ENCODE measurements around the gene CHIA.

The CHIA gene

DNA sequence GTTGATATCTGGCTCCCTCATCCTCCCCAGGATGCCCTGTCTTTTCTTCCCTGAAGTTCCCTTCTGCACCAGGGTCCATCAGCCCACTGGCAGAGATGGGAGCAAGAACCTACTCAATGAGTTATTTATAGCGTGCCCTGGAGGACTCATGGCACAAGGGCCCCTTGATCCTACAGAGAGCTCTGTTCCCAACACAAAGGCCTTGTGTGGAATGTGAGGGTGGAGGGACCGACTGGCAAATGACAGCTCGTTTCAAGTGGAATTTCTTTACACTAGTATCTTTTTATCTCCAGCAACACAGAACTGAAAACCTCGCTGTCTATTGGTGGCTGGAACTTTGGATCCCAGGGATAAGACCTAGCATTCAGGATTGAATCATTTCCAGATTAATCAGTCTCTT lies 40.7 kb upstream of the CHIA start:
- Histone ChIP-seq H3K9ac (no peak overlapping the region), H3K36me3 (ENCODE audit: insufficient read depth) (no peaks in the 10 kb centered on the region), H3K4me3 (IDR thresholded peaks at IDR 0.05; ENCODE audit: insufficient read depth, low read depth, low read length) (no peak overlapping the region), H3K27ac (no peak overlapping the region), H3K4me1 (ENCODE audit: low read depth, poor library complexity, severe bottlenecking) (no peaks in the 10 kb centered on the region), H3K27me3 (ENCODE audit: insufficient read depth, low read depth) (no peaks in the 10 kb centered on the region), H3K79me2 (ENCODE audit: insufficient read depth, low read depth) (no peaks in the 10 kb centered on the region), H3K4me2 (no peak overlapping the region), H2AFZ (ENCODE audit: low read depth) (no peak overlapping the region), H4K20me1 (ENCODE audit: insufficient read depth) (no peaks in the 10 kb centered on the region)
- no peak for TF ChIP-seq CTCF (conservative IDR thresholded peaks at IDR 0.05; ENCODE audit: low read depth, low read length)

DNA sequence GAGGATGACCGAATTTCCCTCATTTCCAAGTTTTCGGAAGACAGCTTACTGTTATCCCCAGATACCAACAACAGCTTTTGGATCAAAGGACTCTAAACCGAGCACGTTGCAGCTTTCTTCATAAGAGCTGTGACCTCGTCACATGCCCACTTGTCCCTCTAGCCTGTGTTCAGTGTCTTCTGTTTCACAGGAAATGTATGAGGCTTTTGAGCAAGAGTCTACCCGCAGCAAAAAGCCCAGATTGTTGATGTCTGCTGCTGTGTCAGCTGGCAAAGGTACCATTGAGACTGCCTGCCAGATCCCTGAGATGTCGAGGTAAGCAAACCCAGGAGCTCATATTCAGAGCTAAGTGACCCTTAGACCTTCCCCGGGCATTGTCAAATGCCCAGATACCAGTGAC lies 39.1 kb upstream of the CHIA start:
- H3K4me1 ChIP-seq (ENCODE audit: low read depth, poor library complexity, severe bottlenecking) = no peaks in the 10 kb centered on the region
- H3K9ac ChIP-seq = no peak overlapping the region
- no peaks in the 10 kb centered on the region for H3K79me2 ChIP-seq (ENCODE audit: insufficient read depth, low read depth)
- H3K36me3 ChIP-seq (ENCODE audit: insufficient read depth) = no peaks in the 10 kb centered on the region
- H3K4me2 ChIP-seq = no peak overlapping the region
- TF ChIP-seq CTCF (conservative IDR thresholded peaks at IDR 0.05; ENCODE audit: low read depth, low read length) = no peak
- H3K27ac ChIP-seq = no peak overlapping the region
- H4K20me1 ChIP-seq (ENCODE audit: insufficient read depth) = no peaks in the 10 kb centered on the region
- no peak overlapping the region for H2AFZ ChIP-seq (ENCODE audit: low read depth)
- no peak overlapping the region for H3K4me3 ChIP-seq (IDR thresholded peaks at IDR 0.05; ENCODE audit: insufficient read depth, low read depth, low read length)
- H3K27me3 ChIP-seq (ENCODE audit: insufficient read depth, low read depth) = no peaks in the 10 kb centered on the region

DNA sequence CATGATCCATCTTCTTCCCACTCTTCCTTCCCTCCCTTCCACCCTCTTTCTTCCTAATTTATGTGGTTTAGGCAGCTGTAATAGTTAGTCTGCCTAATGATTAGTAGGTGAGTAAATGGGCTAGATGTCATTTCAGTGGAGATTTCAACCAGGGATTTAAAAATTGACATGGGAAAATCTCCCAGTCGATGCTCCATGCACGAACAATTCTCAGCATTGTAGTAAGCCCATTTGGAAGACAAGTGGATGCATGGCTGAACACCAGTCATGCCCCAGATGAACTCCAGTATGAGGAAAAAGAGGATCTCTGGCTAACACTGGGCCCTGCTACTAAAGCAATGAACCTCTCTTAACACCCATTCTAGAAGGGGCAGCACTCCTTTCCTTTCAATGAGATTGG lies 37.9 kb upstream of the CHIA start:
- Histone ChIP-seq H3K79me2 (ENCODE audit: insufficient read depth, low read depth) (no peaks in the 10 kb centered on the region), H3K27me3 (ENCODE audit: insufficient read depth, low read depth) (no peaks in the 10 kb centered on the region), H3K36me3 (ENCODE audit: insufficient read depth) (no peaks in the 10 kb centered on the region), H3K4me3 (IDR thresholded peaks at IDR 0.05; ENCODE audit: insufficient read depth, low read depth, low read length) (no peak overlapping the region), H3K4me2 (no peak overlapping the region), H3K9ac (no peak overlapping the region), H4K20me1 (ENCODE audit: insufficient read depth) (no peaks in the 10 kb centered on the region), H3K27ac (no peak overlapping the region), H3K4me1 (ENCODE audit: low read depth, poor library complexity, severe bottlenecking) (no peaks in the 10 kb centered on the region), H2AFZ (ENCODE audit: low read depth) (no peak overlapping the region)
- no peak for TF ChIP-seq CTCF (conservative IDR thresholded peaks at IDR 0.05; ENCODE audit: low read depth, low read length)

GRCh38 chr1:111253876-111254275 lies 36.8 kb upstream of the CHIA start:
- Histone ChIP-seq H4K20me1 (ENCODE audit: insufficient read depth) (no peaks in the 10 kb centered on the region), H3K79me2 (ENCODE audit: insufficient read depth, low read depth) (no peaks in the 10 kb centered on the region), H3K4me1 (ENCODE audit: low read depth, poor library complexity, severe bottlenecking) (no peaks in the 10 kb centered on the region), H2AFZ (ENCODE audit: low read depth) (no peak overlapping the region), H3K4me2 (no peak overlapping the region), H3K27me3 (ENCODE audit: insufficient read depth, low read depth) (no peaks in the 10 kb centered on the region), H3K9ac (no peak overlapping the region), H3K36me3 (ENCODE audit: insufficient read depth) (no peaks in the 10 kb centered on the region), H3K27ac (no peak overlapping the region), H3K4me3 (IDR thresholded peaks at IDR 0.05; ENCODE audit: insufficient read depth, low read depth, low read length) (no peak overlapping the region)
- TF ChIP-seq CTCF (conservative IDR thresholded peaks at IDR 0.05; ENCODE audit: low read depth, low read length) = no peak
